ENCODE measurements around the gene LPP. TPM values are rescaled to one million over a fixed set of nuclear protein-coding genes. Genes with fewer than 3 reads are reported as not detected.

LPP gene
- total RNA-seq, 1 experiment from 2014 or later, result 54.0 TPM

DNA sequence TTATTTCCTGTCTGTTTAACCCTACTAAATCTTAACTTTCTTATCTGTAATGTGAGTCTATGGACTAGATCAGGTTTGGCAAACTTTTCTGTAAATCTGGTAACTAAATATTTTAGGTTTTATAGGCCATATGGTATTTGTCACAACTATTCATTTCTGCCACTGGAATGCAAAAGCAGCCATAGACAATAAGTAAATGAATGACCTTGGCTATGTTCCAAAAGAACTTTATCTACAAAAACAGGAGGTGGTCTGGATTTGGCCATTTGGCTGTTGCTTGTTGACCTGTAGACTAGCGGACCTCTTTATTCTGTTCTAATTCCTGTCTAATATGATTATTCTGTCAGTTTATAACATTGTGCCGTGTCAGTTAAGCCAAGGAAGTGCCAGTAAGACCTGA lies 314.2 kb downstream of the LPP start:
- POLR2A ChIA-PET, result no interaction called here

More for the DNA sequence above, 314.2 kb downstream of the LPP start:
- Histone ChIP-seq H4K20me1 (ENCODE audit: insufficient read depth) (no peaks in the 10 kb centered on the region), H3K9ac (ENCODE audit: low read length) (no peak overlapping the region), H3K79me2 (ENCODE audit: insufficient read depth, low read length) (no peaks in the 10 kb centered on the region), H3K4me1 (ENCODE audit: control insufficient read depth in 1 of 2, insufficient read depth in 2 of 2, low read length in 2 of 2) (no peaks in the 10 kb centered on the region), H3K9me3 (ENCODE audit: control insufficient read depth in 1 of 2, insufficient read depth in 1 of 2, low read depth in 1 of 2, low read length in 2 of 2) (no peaks in the 10 kb centered on the region), H3K27ac (ENCODE audit: low read depth, low read length) (no peak overlapping the region), H3K9me2 (ENCODE audit: insufficient read depth) (no peaks in the 10 kb centered on the region), H3K4me3 (replicated peaks in 1 of 2; ENCODE audit: low read depth in 1 of 2, low read length in 2 of 2) (no peak overlapping the region), H3K36me3 (ENCODE audit: control insufficient read depth in 1 of 2, insufficient read depth in 2 of 2, low read length in 2 of 2) (no peaks in the 10 kb centered on the region), H3K27me3 (ENCODE audit: insufficient read depth, low read length) (no peaks in the 10 kb centered on the region), H3K4me2 (ENCODE audit: low read length) (no peak overlapping the region), H2AFZ (ENCODE audit: low read depth, low read length, poor library complexity, severe bottlenecking) (no peak overlapping the region)
- TF ChIP-seq ELF1 (IDR thresholded peaks at IDR 0.05; ENCODE audit: borderline replicate concordance, low read depth) (no peak), CBX3 (IDR thresholded peaks at IDR 0.05; ENCODE audit: low read depth) (no peak), SIN3A (IDR thresholded peaks at IDR 0.05; ENCODE audit: low read depth) (no peak), TCF7L2 (IDR thresholded peaks at IDR 0.05; ENCODE audit: borderline replicate concordance, extremely low read depth, insufficient read depth, insufficient read length) (no peak), FOSL1 (IDR thresholded peaks at IDR 0.05; ENCODE audit: low read depth) (no peak), ZNF274 (IDR thresholded peaks at IDR 0.05; ENCODE audit: low read depth, low read length) (no peak), EGR1 (IDR thresholded peaks at IDR 0.05; ENCODE audit: low read depth) (no peak), EZH2 (IDR thresholded peaks at IDR 0.05) (no peak), EZH2phosphoT487 (IDR thresholded peaks at IDR 0.05; ENCODE audit: borderline replicate concordance) (no peak), ZFX (IDR thresholded peaks at IDR 0.05) (no peak), POLR2A (IDR thresholded peaks at IDR 0.05; ENCODE audit: borderline replicate concordance, extremely low read depth, insufficient read depth, insufficient read length) (no peak), RAD21 (IDR thresholded peaks at IDR 0.05; ENCODE audit: low read depth) (no peak), JUND (IDR thresholded peaks at IDR 0.05) (no peak), SRF (IDR thresholded peaks at IDR 0.05; ENCODE audit: low read depth) (no peak), POLR2AphosphoS5 (IDR thresholded peaks at IDR 0.05; ENCODE audit: low read depth, low read length) (no peak)
- TF ChIP-seq, protein P1, sequence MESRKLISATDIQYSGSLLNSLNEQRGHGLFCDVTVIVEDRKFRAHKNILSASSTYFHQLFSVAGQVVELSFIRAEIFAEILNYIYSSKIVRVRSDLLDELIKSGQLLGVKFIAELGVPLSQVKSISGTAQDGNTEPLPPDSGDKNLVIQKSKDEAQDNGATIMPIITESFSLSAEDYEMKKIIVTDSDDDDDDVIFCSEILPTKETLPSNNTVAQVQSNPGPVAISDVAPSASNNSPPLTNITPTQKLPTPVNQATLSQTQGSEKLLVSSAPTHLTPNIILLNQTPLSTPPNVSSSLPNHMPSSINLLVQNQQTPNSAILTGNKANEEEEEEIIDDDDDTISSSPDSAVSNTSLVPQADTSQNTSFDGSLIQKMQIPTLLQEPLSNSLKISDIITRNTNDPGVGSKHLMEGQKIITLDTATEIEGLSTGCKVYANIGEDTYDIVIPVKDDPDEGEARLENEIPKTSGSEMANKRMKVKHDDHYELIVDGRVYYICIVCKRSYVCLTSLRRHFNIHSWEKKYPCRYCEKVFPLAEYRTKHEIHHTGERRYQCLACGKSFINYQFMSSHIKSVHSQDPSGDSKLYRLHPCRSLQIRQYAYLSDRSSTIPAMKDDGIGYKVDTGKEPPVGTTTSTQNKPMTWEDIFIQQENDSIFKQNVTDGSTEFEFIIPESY (IDR thresholded peaks at IDR 0.05; ENCODE audit: extremely low read depth, insufficient replicate concordance, low read length), result no peak
- TF ChIP-seq, protein P2, sequence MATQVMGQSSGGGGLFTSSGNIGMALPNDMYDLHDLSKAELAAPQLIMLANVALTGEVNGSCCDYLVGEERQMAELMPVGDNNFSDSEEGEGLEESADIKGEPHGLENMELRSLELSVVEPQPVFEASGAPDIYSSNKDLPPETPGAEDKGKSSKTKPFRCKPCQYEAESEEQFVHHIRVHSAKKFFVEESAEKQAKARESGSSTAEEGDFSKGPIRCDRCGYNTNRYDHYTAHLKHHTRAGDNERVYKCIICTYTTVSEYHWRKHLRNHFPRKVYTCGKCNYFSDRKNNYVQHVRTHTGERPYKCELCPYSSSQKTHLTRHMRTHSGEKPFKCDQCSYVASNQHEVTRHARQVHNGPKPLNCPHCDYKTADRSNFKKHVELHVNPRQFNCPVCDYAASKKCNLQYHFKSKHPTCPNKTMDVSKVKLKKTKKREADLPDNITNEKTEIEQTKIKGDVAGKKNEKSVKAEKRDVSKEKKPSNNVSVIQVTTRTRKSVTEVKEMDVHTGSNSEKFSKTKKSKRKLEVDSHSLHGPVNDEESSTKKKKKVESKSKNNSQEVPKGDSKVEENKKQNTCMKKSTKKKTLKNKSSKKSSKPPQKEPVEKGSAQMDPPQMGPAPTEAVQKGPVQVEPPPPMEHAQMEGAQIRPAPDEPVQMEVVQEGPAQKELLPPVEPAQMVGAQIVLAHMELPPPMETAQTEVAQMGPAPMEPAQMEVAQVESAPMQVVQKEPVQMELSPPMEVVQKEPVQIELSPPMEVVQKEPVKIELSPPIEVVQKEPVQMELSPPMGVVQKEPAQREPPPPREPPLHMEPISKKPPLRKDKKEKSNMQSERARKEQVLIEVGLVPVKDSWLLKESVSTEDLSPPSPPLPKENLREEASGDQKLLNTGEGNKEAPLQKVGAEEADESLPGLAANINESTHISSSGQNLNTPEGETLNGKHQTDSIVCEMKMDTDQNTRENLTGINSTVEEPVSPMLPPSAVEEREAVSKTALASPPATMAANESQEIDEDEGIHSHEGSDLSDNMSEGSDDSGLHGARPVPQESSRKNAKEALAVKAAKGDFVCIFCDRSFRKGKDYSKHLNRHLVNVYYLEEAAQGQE (IDR thresholded peaks at IDR 0.05; ENCODE audit: low read depth), result no peak
- TF ChIP-seq, protein P3, sequence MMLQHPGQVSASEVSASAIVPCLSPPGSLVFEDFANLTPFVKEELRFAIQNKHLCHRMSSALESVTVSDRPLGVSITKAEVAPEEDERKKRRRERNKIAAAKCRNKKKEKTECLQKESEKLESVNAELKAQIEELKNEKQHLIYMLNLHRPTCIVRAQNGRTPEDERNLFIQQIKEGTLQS (IDR thresholded peaks at IDR 0.05), result no peak
- TF ChIP-seq, protein P4, sequence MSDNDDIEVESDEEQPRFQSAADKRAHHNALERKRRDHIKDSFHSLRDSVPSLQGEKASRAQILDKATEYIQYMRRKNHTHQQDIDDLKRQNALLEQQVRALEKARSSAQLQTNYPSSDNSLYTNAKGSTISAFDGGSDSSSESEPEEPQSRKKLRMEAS (IDR thresholded peaks at IDR 0.05), result no peak
- DNase-seq (ENCODE audit: low read depth, low spot score) (no peak), ATAC-seq (no peak)
- BruUV-seq (replicated peaks), result no TSS peak
- intact Hi-C loops (cut with micrococcal nuclease), result no loop called here
- ChIA-PET CTCF (no interaction called here), RAD21 (ENCODE audit: low non-redundant PET in 1 of 2, low total read pairs in 2 of 2, uncharacterized antibody in 2 of 2, unreplicated experiment in 2 of 2) (no interaction called here)
